HCT116 (cell line): Measurements from ENCODE around the gene NOP53. TPM values are rescaled to one million over a fixed set of nuclear protein-coding genes. Genes with fewer than 3 reads are reported as not detected.

ENCODE experiments used
- ATAC-seq: fragments of 200-7000 bp; cut with Tn5 transposase; 2 replicates; pipeline ENCODE4 v1.9.1; 2020; ENCODE audit warnings: mild to moderate bottlenecking, moderate library complexity
- BruUV-seq: library from RNA; stranded (reverse); fragments of 400-500 nt; replicated peaks from 2 replicates; lab custom pipeline; 2021; lab: Mats Ljungman, UMichigan
- CTCF ChIA-PET: fragments of 300-600 bp; sonication (Branson Sonifier 250); formaldehyde crosslinking; loops from one replicate; lab custom pipeline; 2021; ENCODE audit warnings: antibody characterized with exemption; lab: Charles Lee
- POLR2A ChIA-PET: fragments of 300-600, 350-600 bp; sonication (Branson Sonifier 250); formaldehyde crosslinking; loops from one replicate; lab custom pipeline; 2021; ENCODE audit warnings: antibody characterized with exemption; lab: Charles Lee
- RAD21 ChIA-PET, 2 experiments: fragments of 300-600 bp; sonication (Branson Sonifier 250); formaldehyde crosslinking; loops; one replicate each; lab custom pipeline; 2023; ENCODE audit warnings: low total read pairs in 2 of 2; ENCODE audit not compliant: uncharacterized antibody in 2 of 2, unreplicated experiment in 2 of 2, low non-redundant PET in 1 of 2; lab: Charles Lee
- DNase-seq: peaks from one replicate; pipeline ENCODE4 v3.0.0-alpha.2; 2010; ENCODE audit warnings: low read depth, low spot score
- H2AFZ ChIP-seq: fragments of 200-600 bp; shearing (Covaris generic), sonication (generic); 2 replicates; pipeline ENCODE4 v1.6.1; 2017; ENCODE audit warnings: low read depth, mixed run types, mixed read lengths, antibody characterized with exemption, low read length; ENCODE audit not compliant: poor library complexity, severe bottlenecking
- H3K27ac ChIP-seq: 2 replicates; pipeline ENCODE4 v1.5.1; 2012; ENCODE audit warnings: low read depth, low read length
- H3K27me3 ChIP-seq: fragments of 200-600 bp; sonication (generic); 2 replicates; pipeline ENCODE4 v1.6.1; 2016; ENCODE audit warnings: mixed run types, low read length, mixed read lengths; ENCODE audit not compliant: insufficient read depth
- H3K36me3 ChIP-seq, 2 experiments: fragments of 200-500 bp in 1 of 2; fragments of 200-600 bp in 1 of 2; sonication (Bioruptor generic) in 1 of 2; sonication (generic) in 1 of 2; 2 replicates each; pipeline versions ENCODE4 v1.5.1 to v1.6.1; 2014 to 2016; ENCODE audit warnings: low read length in 2 of 2, inconsistent platforms in 1 of 2, mixed read lengths in 1 of 2, mixed run types in 1 of 2; ENCODE audit not compliant: insufficient read depth in 2 of 2, control insufficient read depth in 1 of 2
- H3K4me1 ChIP-seq, 2 experiments: fragments of 200-600 bp in 1 of 2; sonication (generic) in 1 of 2; 2 replicates each; pipeline versions ENCODE4 v1.5.1 to v1.6.1; 2012 to 2017; ENCODE audit warnings: low read length in 2 of 2, inconsistent platforms in 1 of 2, mild to moderate bottlenecking in 1 of 2, mixed read lengths in 1 of 2, mixed run types in 1 of 2, moderate library complexity in 1 of 2; ENCODE audit not compliant: insufficient read depth in 2 of 2, control insufficient read depth in 1 of 2
- H3K4me2 ChIP-seq: fragments of 200-600 bp; sonication (generic); 2 replicates; pipeline ENCODE4 v1.6.1; 2017; ENCODE audit warnings: mixed run types, low read length, mixed read lengths
- H3K4me3 ChIP-seq, 2 experiments: fragments of 200-600 bp in 1 of 2; sonication (generic) in 1 of 2; replicated peaks in 1 of 2; 2 replicates each; pipeline ENCODE4 v1.5.1; 2011 to 2016; ENCODE audit warnings: low read length in 2 of 2, control low read depth in 1 of 2, low read depth in 1 of 2, mild to moderate bottlenecking in 1 of 2, mixed read lengths in 1 of 2, mixed run types in 1 of 2
- H3K79me2 ChIP-seq: fragments of 200-600 bp; sonication (generic); 2 replicates; pipeline ENCODE4 v1.6.1; 2017; ENCODE audit warnings: mild to moderate bottlenecking, mixed run types, low read length, moderate library complexity, mixed read lengths; ENCODE audit not compliant: insufficient read depth
- H3K9ac ChIP-seq: fragments of 200-600 bp; sonication (generic); 2 replicates; pipeline ENCODE4 v1.6.1; 2016; ENCODE audit warnings: low read length, mixed read lengths
- H3K9me2 ChIP-seq: fragments of 200-600 bp; sonication (generic), shearing (Covaris generic); 2 replicates; pipeline ENCODE4 v1.6.1; 2017; ENCODE audit warnings: mixed run types, mild to moderate bottlenecking, moderate library complexity; ENCODE audit not compliant: insufficient read depth
- H3K9me3 ChIP-seq, 2 experiments: fragments of 200-500 bp in 1 of 2; fragments of 200-600 bp in 1 of 2; sonication (Bioruptor generic) in 1 of 2; sonication (generic) in 1 of 2; 2 replicates each; pipeline ENCODE4 v1.6.1; 2014 to 2017; ENCODE audit warnings: low read length in 2 of 2, mixed read lengths in 2 of 2, inconsistent platforms in 1 of 2, low read depth in 1 of 2, mild to moderate bottlenecking in 1 of 2, mixed run types in 1 of 2, moderate library complexity in 1 of 2; ENCODE audit not compliant: control insufficient read depth in 1 of 2, insufficient read depth in 1 of 2
- H4K20me1 ChIP-seq: fragments of 200-600 bp; sonication (generic), shearing (Covaris generic); 2 replicates; pipeline ENCODE4 v1.6.1; 2017; ENCODE audit warnings: mixed run types, mild to moderate bottlenecking, moderate library complexity; ENCODE audit not compliant: insufficient read depth
- ATF3 ChIP-seq: IDR thresholded peaks from 2 replicates; pipeline ENCODE4 v1.6.1; 2012
- CEBPB ChIP-seq: IDR thresholded peaks from 2 replicates; pipeline ENCODE4 v1.6.1; 2012; ENCODE audit warnings: low read depth
- EGR1 ChIP-seq: IDR thresholded peaks from 2 replicates; pipeline ENCODE4 v1.6.1; 2012; ENCODE audit warnings: low read depth
- EZH2 ChIP-seq: fragments of 200-600 bp; sonication (generic); IDR thresholded peaks from 2 replicates; pipeline ENCODE4 v1.6.1; 2017; ENCODE audit warnings: antibody characterized with exemption, mixed run types
- EZH2phosphoT487 ChIP-seq: fragments of 200-600 bp; IDR thresholded peaks from 2 replicates; pipeline ENCODE4 v1.6.1; 2018; ENCODE audit warnings: antibody characterized with exemption, borderline replicate concordance
- JUND ChIP-seq: IDR thresholded peaks from 2 replicates; pipeline ENCODE4 v1.6.1; 2012
- RAD21 ChIP-seq: IDR thresholded peaks from 2 replicates; pipeline ENCODE4 v1.6.1; 2012; ENCODE audit warnings: low read depth, mild to moderate bottlenecking
- REST ChIP-seq: IDR thresholded peaks from 2 replicates; pipeline ENCODE4 v1.6.1; 2012; ENCODE audit warnings: low read depth
- TCF7L2 ChIP-seq: IDR thresholded peaks from 2 replicates; pipeline ENCODE4 v1.7.0; 2011; ENCODE audit warnings: borderline replicate concordance, inconsistent platforms; ENCODE audit not compliant: insufficient read depth, insufficient read length; ENCODE audit errors: extremely low read depth
- ZBTB33 ChIP-seq: IDR thresholded peaks from 2 replicates; pipeline ENCODE4 v1.6.1; 2011; ENCODE audit warnings: mild to moderate bottlenecking, low read length, moderate library complexity; ENCODE audit not compliant: insufficient replicate concordance; ENCODE audit errors: extremely low read depth
- ZNF274 ChIP-seq: fragments of 200-500 bp; sonication (Bioruptor generic); IDR thresholded peaks from 2 replicates; pipeline ENCODE4 v1.6.1; 2014; ENCODE audit warnings: mild to moderate bottlenecking, low read depth, low read length, inconsistent platforms
- intact Hi-C: fragments of 100-400 bp; cut with micrococcal nuclease; formaldehyde crosslinking; loops from 2 replicates; pipeline ENCODE4 v1.10.0; 2022
- total RNA-seq: library from RNA; stranded (reverse); gene quantifications from one replicate; pipeline ENCODE4 v1.2.1, GENCODE V29; 2021; ENCODE audit not compliant: unreplicated experiment
- TF ChIP-seq, protein P1 (sequence below): IDR thresholded peaks from 2 replicates; pipeline ENCODE4 v1.6.1; 2012

NOP53 gene
- total RNA-seq, 1 experiment from 2014 or later, result 322 TPM

GRCh38 chr19:47725759-47726401, 19.5 kb upstream of the NOP53 start:
- no peak overlapping the region for H2AFZ ChIP-seq
- no peaks in the 10 kb centered on the region for H3K27me3 ChIP-seq
- peak overlapping the region; percentile 49 for H3K4me2 ChIP-seq
- peak overlapping the region; percentile 45 for H3K27ac ChIP-seq
- H4K20me1 ChIP-seq, result no peaks in the 10 kb centered on the region
- peaks cover 7% of the 10 kb centered on the region for H3K79me2 ChIP-seq
- no peak overlapping the region for H3K4me3 ChIP-seq
- H3K9me3 ChIP-seq, result no peaks in the 10 kb centered on the region
- H3K36me3 ChIP-seq, result peaks cover 2 to 17% of the 10 kb centered on the region in 2 experiments; a peak in 3 of 4 replicates
- ChIA-PET POLR2A (interaction anchor here (0.9 to 1.2 kb wide), 3 partner anchors 13 to 18 kb away, joined by 3 read pairs; partner anchors contain the start of gene EHD2), CTCF (interaction anchor here (9.2 kb wide), 1 partner anchor 13 kb away, joined by 62 read pairs; the partner anchor contains the start of gene EHD2), RAD21 (no interaction called here)
- DNase-seq (no peak), ATAC-seq (no peak)
- BruUV-seq, result no TSS peak
- intact Hi-C loops, result no loop called here
- H3K4me1 ChIP-seq, result peaks cover 42 to 84% of the 10 kb centered on the region in 2 experiments
- TF ChIP-seq RAD21 (no peak), TCF7L2 (no peak), EGR1 (no peak), EZH2 (no peak), CEBPB (peak; percentile 54; the same call in 1 of the 2 replicates), ZNF274 (no peak)
- peak overlapping the region; percentile 33 for H3K9ac ChIP-seq
- H3K9me2 ChIP-seq, result no peaks in the 10 kb centered on the region

DNA sequence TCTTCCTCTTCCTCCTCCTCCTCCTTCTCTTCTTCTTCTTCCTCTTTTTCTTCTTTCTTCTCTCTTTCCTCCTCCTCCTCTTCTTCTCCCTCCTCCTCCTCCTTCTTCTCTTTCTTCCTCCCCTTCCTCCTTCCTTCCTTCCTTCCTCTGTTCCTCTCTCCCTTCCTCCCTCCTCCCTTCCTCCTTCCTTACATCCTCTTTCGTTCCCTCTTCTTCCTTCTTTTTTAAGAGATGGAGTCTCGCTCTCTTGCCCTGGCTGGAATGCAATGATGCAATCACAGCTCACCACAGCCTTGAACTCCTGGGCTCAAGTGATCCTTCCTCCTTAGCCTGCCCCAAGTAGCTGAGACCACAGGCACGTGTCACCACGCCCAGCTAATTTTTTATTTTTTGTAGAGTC, 18.9 kb upstream of the NOP53 start:
- Histone ChIP-seq H2AFZ (no peak overlapping the region), H3K9me2 (no peaks in the 10 kb centered on the region), H4K20me1 (no peaks in the 10 kb centered on the region), H3K27me3 (no peaks in the 10 kb centered on the region), H3K4me1 (peaks cover 42 to 85% of the 10 kb centered on the region in 2 experiments), H3K4me3 (no peak overlapping the region), H3K9me3 (no peaks in the 10 kb centered on the region), H3K9ac (peak overlapping the region; percentile 33), H3K27ac (peak overlapping the region; percentile 45), H3K79me2 (peaks cover 8% of the 10 kb centered on the region), H3K4me2 (peak overlapping the region; percentile 49), H3K36me3 (peaks cover 2 to 18% of the 10 kb centered on the region in 2 experiments; a peak in 3 of 4 replicates)
- intact Hi-C loops, result no loop called here
- ChIA-PET RAD21 (no interaction called here), POLR2A (interaction anchor here (1.2 kb wide), 1 partner anchor 15 kb away, joined by 3 read pairs; no protein-coding TSS in a partner anchor), CTCF (interaction anchor here (9.2 kb wide), 1 partner anchor 14 kb away, joined by 62 read pairs; the partner anchor contains the start of gene EHD2)
- ATAC-seq (no peak), DNase-seq (no peak)
- BruUV-seq, result no TSS peak
- TF ChIP-seq, protein P1, sequence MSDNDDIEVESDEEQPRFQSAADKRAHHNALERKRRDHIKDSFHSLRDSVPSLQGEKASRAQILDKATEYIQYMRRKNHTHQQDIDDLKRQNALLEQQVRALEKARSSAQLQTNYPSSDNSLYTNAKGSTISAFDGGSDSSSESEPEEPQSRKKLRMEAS, result peak; percentile 49; the same call in 1 of the 2 replicates
- TF ChIP-seq JUND, result no peak
- no peak for TF ChIP-seq TCF7L2
- no peak for TF ChIP-seq EZH2phosphoT487
- TF ChIP-seq REST, result no peak
- no peak for TF ChIP-seq RAD21
- no peak for TF ChIP-seq ZBTB33
- TF ChIP-seq ATF3, result no peak; the same call in 1 of the 2 replicates
